A549 (cell line): Measurements from ENCODE around the gene NGDN.
"Not testable (repeated sequence)": the region's sequence is repeated elsewhere in the genome, so short reads cannot be mapped to it uniquely, and the experiment has no call there.

ENCODE experiments used
- CBX8 ChIP-seq: fragments of 200-600 bp; sonication (generic); IDR thresholded peaks from 2 replicates; pipeline ENCODE4 v1.6.1; 2016
- CHD4 ChIP-seq: fragments of 200-600 bp; sonication (generic); IDR thresholded peaks from 2 replicates; pipeline ENCODE4 v1.6.1; 2016; ENCODE audit warnings: antibody characterized with exemption, mild to moderate bottlenecking, borderline replicate concordance
- PBX3 ChIP-seq: IDR thresholded peaks from 2 replicates; pipeline ENCODE4 v1.6.1; 2012

- TF ChIP-seq CBX8, PBX3, CHD4: not testable (repeated sequence)
These were observed 43.7 kb upstream of the NGDN start for GRCh38 chr14:23425798-23426197.
